Liver (tissue), 9 donors: ENCODE results near the gene HOOK2. TPM values are rescaled to one million over a fixed set of nuclear protein-coding genes. Genes with fewer than 3 reads are reported as not detected.

Experiments used
- DNase-seq: peaks from one replicate; pipeline ENCODE4 v3.0.0-alpha.2; 2017; ENCODE audit warnings: low spot score
- H3K27ac ChIP-seq, 2 donors: one replicate each; pipeline ENCODE4 v1.7.0; 2013; ENCODE audit warnings: inconsistent platforms in 2 of 2, low read length in 2 of 2, control low read depth in 1 of 2, low read depth in 1 of 2, mild to moderate bottlenecking in 1 of 2
- H3K27me3 ChIP-seq, 4 donors: one replicate each; pipeline versions ENCODE4 v1.6.1 to v1.7.0; 2013; ENCODE audit warnings: low read length in 3 of 4, inconsistent platforms in 1 of 4, mild to moderate bottlenecking in 1 of 4, moderate library complexity in 1 of 4; ENCODE audit not compliant: control insufficient read depth in 4 of 4, insufficient read depth in 4 of 4
- H3K36me3 ChIP-seq, 4 donors: one replicate each; pipeline versions ENCODE4 v1.6.1 to v1.7.0; 2013; ENCODE audit warnings: low read length in 3 of 4, mild to moderate bottlenecking in 3 of 4, low read depth in 1 of 4, moderate library complexity in 1 of 4; ENCODE audit not compliant: control insufficient read depth in 4 of 4, insufficient read depth in 3 of 4
- H3K4me1 ChIP-seq, 4 donors: one replicate each; pipeline versions ENCODE4 v1.6.1 to v1.7.0; 2013; ENCODE audit warnings: low read length in 3 of 4, mild to moderate bottlenecking in 3 of 4, moderate library complexity in 1 of 4; ENCODE audit not compliant: control insufficient read depth in 4 of 4, insufficient read depth in 4 of 4
- H3K4me3 ChIP-seq, 3 donors: one replicate each; pipeline versions ENCODE4 v1.6.1 to v1.7.0; 2013; ENCODE audit warnings: low read length in 3 of 3, control low read depth in 1 of 3, low read depth in 1 of 3, mild to moderate bottlenecking in 1 of 3
- H3K9ac ChIP-seq, 2 donors: one replicate each; pipeline ENCODE4 v1.7.0; 2013; ENCODE audit warnings: low read length in 2 of 2, mild to moderate bottlenecking in 2 of 2, moderate library complexity in 2 of 2, control low read depth in 1 of 2, low read depth in 1 of 2
- H3K9me3 ChIP-seq, 4 donors: one replicate each; pipeline versions ENCODE4 v1.6.1 to v1.7.0; 2013; ENCODE audit warnings: low read length in 3 of 4; ENCODE audit not compliant: control insufficient read depth in 4 of 4
- ATF3 ChIP-seq: IDR thresholded peaks from 2 replicates; pipeline ENCODE4 v1.6.1; 2016; ENCODE audit warnings: antibody characterized with exemption
- CTCF ChIP-seq: fragments of 150-350 bp; IDR thresholded peaks from 2 replicates; pipeline ENCODE4 v1.5.1; 2017; ENCODE audit warnings: improper control_type of control experiment, low read depth, low read length; ENCODE audit not compliant: missing input control
- EGR1 ChIP-seq, 2 donors: IDR thresholded peaks; 2 replicates each; pipeline ENCODE4 v1.6.1; 2016 to 2018; ENCODE audit warnings: antibody characterized with exemption in 2 of 2, low read depth in 2 of 2
- FOXA1 ChIP-seq: IDR thresholded peaks from 2 replicates; pipeline ENCODE4 v1.6.1; 2016; ENCODE audit warnings: antibody characterized with exemption
- FOXA2 ChIP-seq: IDR thresholded peaks from 2 replicates; pipeline ENCODE4 v1.6.1; 2016; ENCODE audit warnings: antibody characterized with exemption
- GABPA ChIP-seq, 2 donors: IDR thresholded peaks in 1 of 2; conservative IDR thresholded peaks in 1 of 2; 2 replicates each; pipeline ENCODE4 v1.6.1; 2016; ENCODE audit warnings: antibody characterized with exemption in 2 of 2, mild to moderate bottlenecking in 1 of 2, moderate library complexity in 1 of 2
- HNF4A ChIP-seq, 2 donors: conservative IDR thresholded peaks; 2 replicates each; pipeline ENCODE4 v1.6.1; 2016; ENCODE audit warnings: antibody characterized with exemption in 2 of 2, mild to moderate bottlenecking in 2 of 2
- HNF4G ChIP-seq: IDR thresholded peaks from 2 replicates; pipeline ENCODE4 v1.6.1; 2016; ENCODE audit warnings: antibody characterized with exemption
- JUND ChIP-seq, 2 donors: IDR thresholded peaks; 2 replicates each; pipeline ENCODE4 v1.6.1; 2016; ENCODE audit warnings: antibody characterized with exemption in 2 of 2
- MAX ChIP-seq: IDR thresholded peaks from 2 replicates; pipeline ENCODE4 v1.6.1; 2016; ENCODE audit warnings: antibody characterized with exemption
- NR2F2 ChIP-seq: IDR thresholded peaks from 2 replicates; pipeline ENCODE4 v1.6.1; 2016; ENCODE audit warnings: antibody characterized with exemption
- RAD21 ChIP-seq, 2 donors: IDR thresholded peaks; 2 replicates each; pipeline ENCODE4 v1.6.1; 2016; ENCODE audit warnings: antibody characterized with exemption in 2 of 2, mild to moderate bottlenecking in 2 of 2
- REST ChIP-seq: IDR thresholded peaks from 2 replicates; pipeline ENCODE4 v1.6.1; 2016; ENCODE audit warnings: antibody characterized with exemption, mild to moderate bottlenecking
- RXRA ChIP-seq, 2 donors: IDR thresholded peaks; 2 replicates each; pipeline ENCODE4 v1.6.1; 2017 to 2018; ENCODE audit warnings: antibody characterized with exemption in 2 of 2, mild to moderate bottlenecking in 1 of 2
- SP1 ChIP-seq: IDR thresholded peaks from 2 replicates; pipeline ENCODE4 v1.6.1; 2018; ENCODE audit warnings: antibody characterized with exemption, mild to moderate bottlenecking
- TAF1 ChIP-seq: conservative IDR thresholded peaks from 2 replicates; pipeline ENCODE4 v1.6.1; 2016; ENCODE audit warnings: antibody characterized with exemption, mild to moderate bottlenecking
- YY1 ChIP-seq: IDR thresholded peaks from 2 replicates; pipeline ENCODE4 v1.6.1; 2016; ENCODE audit warnings: antibody characterized with exemption, mild to moderate bottlenecking
- ZBTB33 ChIP-seq: IDR thresholded peaks from 2 replicates; pipeline ENCODE4 v1.6.1; 2016; ENCODE audit warnings: antibody characterized with exemption
- WGBS: extraction: QIAGEN DNeasy Blood & Tissue Kit; methylation state at CpG from one replicate; pipeline ENCODE4 v1.1.7; 2013; 5-methylcytosine and 5-hydroxymethylcytosine counted together
- polyA plus RNA-seq, 2 donors: library from polyadenylated mRNA; stranded (reverse) in 1 of 2; unstranded in 1 of 2; fragments of 200-250 nt in 1 of 2; fragments of >200 nt in 1 of 2; fragmentation: Nextera tagmentation in 1 of 2; extraction: Ambion mirVana in 1 of 2; gene quantifications; one replicate each; pipeline versions ENCODE4 v1.2.1 to v1.2.3, GENCODE V29; 2013 to 2015
- total RNA-seq, 2 donors: library from RNA; depleted of rRNA; stranded (reverse); fragments of >200 nt; gene quantifications; one replicate each; pipeline ENCODE4 v1.2.3, GENCODE V29; 2014
- donor health status: healthy.
- donor health status: healthy.
- donor health status: healthy.
- donor health status: healthy.
- donor health status: healthy.

HOOK2 gene
- total and polyA plus RNA-seq, 4 donors: 11.3 to 36.4 (median 15.0) TPM

- no peaks in the 10 kb centered on the region for H3K4me1 ChIP-seq
- H3K9ac ChIP-seq: no peak overlapping the region
- no peak overlapping the region for H3K4me3 ChIP-seq
- H3K36me3 ChIP-seq: peaks cover 0 to 3% (median 1%) of the 10 kb centered on the region in 4 donors
- TF ChIP-seq GABPA (IDR thresholded peaks at IDR 0.05 in 1 of 2, conservative IDR thresholded peaks at IDR 0.05 in 1 of 2) (no peak), NR2F2 (no peak), ZBTB33 (no peak), FOXA2 (no peak), FOXA1 (no peak), TAF1 (no peak), RAD21 (IDR thresholded peaks at IDR 0.05) (no peak), HNF4A (conservative IDR thresholded peaks at IDR 0.05) (no peak)
- DNase-seq: no peak
- WGBS: 92% methylated on average over 7 of the region's 7 CpGs
- no peaks in the 10 kb centered on the region for H3K27me3 ChIP-seq
- no peaks in the 10 kb centered on the region for H3K9me3 ChIP-seq
- no peak overlapping the region for H3K27ac ChIP-seq
These were observed 39.7 kb upstream of the HOOK2 start for GRCh38 chr19:12815088-12815487.

- no peaks in the 10 kb centered on the region for H3K27me3 ChIP-seq
- no peak for TF ChIP-seq MAX
- peak; percentile 1 for TF ChIP-seq CTCF
- no peak for TF ChIP-seq ZBTB33
- no peak for TF ChIP-seq REST
- no peak for TF ChIP-seq FOXA1
- no peak for TF ChIP-seq HNF4A (conservative IDR thresholded peaks at IDR 0.05)
- no peak for TF ChIP-seq FOXA2
- TF ChIP-seq TAF1: no peak
- TF ChIP-seq GABPA (IDR thresholded peaks at IDR 0.05 in 1 of 2, conservative IDR thresholded peaks at IDR 0.05 in 1 of 2): peak in 1 of 2 donors; percentile 69
- TF ChIP-seq ATF3: no peak
- TF ChIP-seq HNF4G: no peak
- no peak for TF ChIP-seq RAD21 (IDR thresholded peaks at IDR 0.05)
- peak; percentile 18 for TF ChIP-seq SP1
- TF ChIP-seq NR2F2: no peak
- no peak for TF ChIP-seq JUND (IDR thresholded peaks at IDR 0.05)
- TF ChIP-seq EGR1 (IDR thresholded peaks at IDR 0.05; ENCODE audit: low read depth in 2 of 2): peak in 1 of 2 donors; percentile 51
- no peak for TF ChIP-seq RXRA (IDR thresholded peaks at IDR 0.05)
- TF ChIP-seq YY1: peak; percentile 93
- peak within 1 kb of the TSS in 1 of 2 donors; percentile 41 for H3K9ac ChIP-seq
- H3K4me1 ChIP-seq: peaks cover 0 to 19% (median 17%) of the 10 kb centered on the region in 4 donors
- H3K9me3 ChIP-seq: no peaks in the 10 kb centered on the region
- H3K4me3 ChIP-seq: peak within 1 kb of the TSS; percentile 22 to 67 (median 51)
- WGBS: 4% methylated on average over 66 of the region's 66 CpGs
- DNase-seq: peak; percentile 89
- H3K36me3 ChIP-seq: no peaks in the 10 kb centered on the region
- peak within 1 kb of the TSS in 1 of 2 donors; percentile 10 for H3K27ac ChIP-seq
These were observed 31.1 kb upstream of the HOOK2 start, which contains the start of gene RNASEH2A for GRCh38 chr19:12806242-12807081. Gene RNASEH2A (plus strand): TSS chr19:12806584. CDS start chr19:12806674, 90 bp downstream.
